Prostate gland (tissue), 2 donors: ENCODE measurements around the gene TUBGCP3. TPM values are rescaled to one million over a fixed set of nuclear protein-coding genes. Genes with fewer than 3 reads are reported as not detected.

Experiments used
- DNase-seq: peaks from one replicate; pipeline ENCODE4 v3.0.0-alpha.2; 2019; ENCODE audit warnings: low spot score
- H3K27ac ChIP-seq, 2 donors: fragments of 200-600 bp; sonication (generic); 2 replicates each; pipeline ENCODE4 v1.5.1; 2017 to 2019
- H3K27me3 ChIP-seq: fragments of 200-600 bp; sonication (generic); replicated peaks from 2 replicates; pipeline ENCODE4 v1.5.1; 2019; ENCODE audit not compliant: insufficient read depth
- H3K36me3 ChIP-seq, 2 donors: fragments of 200-600 bp; sonication (generic); 1 replicate in 1 of 2; 2 replicates in 1 of 2; pipeline versions ENCODE4 v1.5.1 to v1.8.1; 2017 to 2019
- H3K4me1 ChIP-seq: fragments of 200-600 bp; sonication (generic); replicated peaks from 2 replicates; pipeline ENCODE4 v1.5.1; 2019
- H3K4me3 ChIP-seq, 2 donors: fragments of 200-600 bp; sonication (generic); 2 replicates each; pipeline ENCODE4 v1.5.1; 2017 to 2019
- H3K9me3 ChIP-seq: fragments of 200-600 bp; sonication (generic); 2 replicates; pipeline ENCODE4 v1.5.1; 2017
- POLR2A ChIP-seq: fragments of 450-650 bp; IDR thresholded peaks from one replicate; pipeline ENCODE4 v1.6.1; 2016; ENCODE audit warnings: antibody characterized with exemption, mild to moderate bottlenecking
- POLR2AphosphoS5 ChIP-seq: sonication (generic); formaldehyde crosslinking; IDR thresholded peaks from one replicate; pipeline ENCODE4 v1.6.1; 2017; ENCODE audit warnings: antibody characterized with exemption
- WGBS: methylation state at CpG from one replicate; pipeline ENCODE4 v1.1.5; 2018; 5-methylcytosine and 5-hydroxymethylcytosine counted together
- intact Hi-C: fragments of 100-400 bp; cut with DNase I; formaldehyde crosslinking; loops from one replicate; pipeline ENCODE4 v1.14.2; 2022
- total RNA-seq, 2 donors: library from RNA; depleted of rRNA; stranded (reverse); fragments of >200 nt; gene quantifications; one replicate each; pipeline ENCODE4 v1.1.0, GENCODE V29; 2016
- TF ChIP-seq, protein P1 (sequence below), 4 experiments: fragments of 200-600 bp in 2 of 4; fragments of 450-650 bp in 2 of 4; sonication (generic) in 2 of 4; IDR thresholded peaks; 1 replicate in 3 of 4; 2 replicates in 1 of 4; pipeline ENCODE4 v1.5.1; 2016 to 2019; ENCODE audit warnings: antibody characterized with exemption in 4 of 4, mild to moderate bottlenecking in 2 of 4, moderate library complexity in 2 of 4

The TUBGCP3 gene
- total RNA-seq, 2 donors from 2014 or later = 19.7 to 37.5 TPM

DNA sequence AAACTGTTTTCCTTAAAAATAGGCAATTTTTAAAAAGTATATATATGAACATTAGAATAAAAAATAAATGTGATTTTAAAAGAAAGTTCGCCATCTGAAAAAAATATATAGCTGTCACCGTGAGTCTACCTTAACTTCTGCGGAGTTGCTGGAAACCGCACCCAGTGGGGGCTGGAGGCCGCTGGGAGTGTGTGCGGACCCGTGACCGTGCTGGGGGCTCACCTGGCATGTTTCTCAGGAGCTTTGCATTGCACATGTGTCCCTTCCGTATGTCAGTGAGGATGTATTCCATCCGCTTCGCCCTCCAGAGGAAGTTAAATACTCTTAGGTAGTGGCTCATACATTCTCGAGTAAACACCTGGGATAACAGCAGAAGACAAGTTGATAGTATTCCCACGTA is 71.7 kb downstream of the TUBGCP3 start:
- H3K9me3 ChIP-seq = no peaks in the 10 kb centered on the region
- DNase-seq = no peak
- H3K27ac ChIP-seq = no peak overlapping the region
- intact Hi-C loops = no loop called here
- no peaks in the 10 kb centered on the region for H3K4me1 ChIP-seq
- 93% methylated on average over 13 of the region's 13 CpGs for WGBS
- H3K27me3 ChIP-seq = no peaks in the 10 kb centered on the region
- TF ChIP-seq, protein P1, sequence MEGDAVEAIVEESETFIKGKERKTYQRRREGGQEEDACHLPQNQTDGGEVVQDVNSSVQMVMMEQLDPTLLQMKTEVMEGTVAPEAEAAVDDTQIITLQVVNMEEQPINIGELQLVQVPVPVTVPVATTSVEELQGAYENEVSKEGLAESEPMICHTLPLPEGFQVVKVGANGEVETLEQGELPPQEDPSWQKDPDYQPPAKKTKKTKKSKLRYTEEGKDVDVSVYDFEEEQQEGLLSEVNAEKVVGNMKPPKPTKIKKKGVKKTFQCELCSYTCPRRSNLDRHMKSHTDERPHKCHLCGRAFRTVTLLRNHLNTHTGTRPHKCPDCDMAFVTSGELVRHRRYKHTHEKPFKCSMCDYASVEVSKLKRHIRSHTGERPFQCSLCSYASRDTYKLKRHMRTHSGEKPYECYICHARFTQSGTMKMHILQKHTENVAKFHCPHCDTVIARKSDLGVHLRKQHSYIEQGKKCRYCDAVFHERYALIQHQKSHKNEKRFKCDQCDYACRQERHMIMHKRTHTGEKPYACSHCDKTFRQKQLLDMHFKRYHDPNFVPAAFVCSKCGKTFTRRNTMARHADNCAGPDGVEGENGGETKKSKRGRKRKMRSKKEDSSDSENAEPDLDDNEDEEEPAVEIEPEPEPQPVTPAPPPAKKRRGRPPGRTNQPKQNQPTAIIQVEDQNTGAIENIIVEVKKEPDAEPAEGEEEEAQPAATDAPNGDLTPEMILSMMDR (IDR thresholded peaks at IDR 0.05) = no peak
- TF ChIP-seq POLR2A = no peak
- no peak overlapping the region for H3K4me3 ChIP-seq
- peaks cover 3 to 4% of the 10 kb centered on the region in 2 donors for H3K36me3 ChIP-seq

GRCh38 chr13:112513761-112514160 is 74.2 kb downstream of the TUBGCP3 start:
- Histone ChIP-seq H3K36me3 (peaks cover 3 to 4% of the 10 kb centered on the region in 2 donors), H3K4me3 (no peak overlapping the region), H3K27ac (no peak overlapping the region), H3K9me3 (no peaks in the 10 kb centered on the region), H3K4me1 (no peaks in the 10 kb centered on the region), H3K27me3 (no peaks in the 10 kb centered on the region)
- DNase-seq = no peak
- intact Hi-C loops = loop anchor here (5.0 kb wide), 1 partner anchor 1041 kb away; no protein-coding TSS in a partner anchor
- TF ChIP-seq, protein P1 (IDR thresholded peaks at IDR 0.05) = no peak
- TF ChIP-seq POLR2AphosphoS5 = no peak
- no peak for TF ChIP-seq POLR2A
- 79% methylated on average over 6 of the region's 6 CpGs for WGBS

GRCh38 chr13:112510987-112511685 is 76.8 kb downstream of the TUBGCP3 start:
- Histone ChIP-seq H3K4me1 (no peaks in the 10 kb centered on the region), H3K36me3 (peaks cover 0 to 4% of the 10 kb centered on the region in 2 donors), H3K9me3 (no peaks in the 10 kb centered on the region), H3K27ac (no peak overlapping the region), H3K4me3 (no peak overlapping the region), H3K27me3 (no peaks in the 10 kb centered on the region)
- intact Hi-C loops = loop anchor here (5.0 kb wide), 1 partner anchor 1039 kb away; no protein-coding TSS in a partner anchor
- no peak for DNase-seq
- no peak for TF ChIP-seq POLR2A
- TF ChIP-seq POLR2AphosphoS5 = no peak
- TF ChIP-seq, protein P1 (IDR thresholded peaks at IDR 0.05) = no peak
- 82% methylated on average over 10 of the region's 10 CpGs for whole genome bisulfite sequencing

DNA sequence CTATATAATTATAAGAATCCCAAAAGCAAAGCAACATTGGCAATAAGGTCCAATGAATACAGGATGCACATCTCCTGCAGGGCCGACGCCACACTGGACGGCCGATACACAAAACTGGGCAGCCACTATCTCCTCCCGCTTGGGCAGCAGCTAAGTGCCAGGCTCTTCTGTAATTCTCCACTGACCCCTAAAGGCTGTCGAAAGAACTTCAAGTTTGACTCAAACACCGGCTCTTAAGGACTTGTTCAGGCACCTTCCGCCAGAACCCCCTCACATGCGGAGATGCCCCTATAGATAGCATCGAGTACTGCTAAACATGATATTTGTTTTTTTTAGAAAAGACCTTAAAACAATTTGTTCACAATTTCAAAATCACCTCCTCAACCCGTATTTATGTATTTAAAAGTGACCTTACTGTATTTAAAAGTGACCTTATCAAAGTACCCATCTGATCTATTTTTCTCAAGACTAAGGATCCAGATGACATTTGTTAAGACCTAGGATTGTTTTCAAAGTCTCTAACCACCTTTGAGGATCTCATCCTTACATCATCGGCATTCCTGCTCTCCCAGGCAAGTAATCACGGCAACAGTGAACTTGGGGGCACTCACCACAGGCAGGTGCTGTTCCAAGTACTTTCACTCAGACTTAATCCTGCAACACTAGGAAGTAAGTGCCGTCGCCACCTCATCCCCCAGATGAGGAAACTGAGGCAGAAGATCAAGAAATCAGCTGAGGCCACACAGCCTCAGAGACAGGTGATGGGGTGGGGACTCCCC is 77.8 kb downstream of the TUBGCP3 start:
- WGBS = 44% methylated on average over 15 of the region's 15 CpGs
- no peaks in the 10 kb centered on the region for H3K9me3 ChIP-seq
- intact Hi-C loops = loop anchor here (5.0 kb wide), 1 partner anchor 1038 kb away; no protein-coding TSS in a partner anchor
- TF ChIP-seq, protein P1 (IDR thresholded peaks at IDR 0.05) = peak in 3 of 4 experiments; percentile 42 to 53 (median 43)
- TF ChIP-seq POLR2A = no peak
- DNase-seq = peak; percentile 15
- H3K4me1 ChIP-seq = no peaks in the 10 kb centered on the region
- no peaks in the 10 kb centered on the region for H3K27me3 ChIP-seq
- no peak overlapping the region for H3K4me3 ChIP-seq
- H3K36me3 ChIP-seq = peaks cover 0 to under 1% of the 10 kb centered on the region in 2 donors
- H3K27ac ChIP-seq = no peak overlapping the region
